H54 (cell line): ENCODE results near the gene PDE11A.

Experiments used
- DNase-seq: peaks from one replicate; pipeline ENCODE4 v3.0.0; 2011; ENCODE audit warnings: low spot score, mixed read lengths; ENCODE audit not compliant: insufficient read length
- FAIRE-seq: peaks from 3 replicates; lab custom pipeline; 2011; peaks lifted over from hg19 to GRCh38; lab: Jason Lieb, UNC
- POLR2A ChIP-seq: IDR thresholded peaks from 2 replicates; pipeline ENCODE4 v1.6.1; 2011; ENCODE audit warnings: low read depth, mild to moderate bottlenecking, low read length

PDE11A gene

GRCh38 chr2:177883177-177883576, 189.4 kb downstream of the PDE11A start:
- DNase-seq (no peak), FAIRE-seq (no peak)
- no peak for TF ChIP-seq POLR2A

DNA sequence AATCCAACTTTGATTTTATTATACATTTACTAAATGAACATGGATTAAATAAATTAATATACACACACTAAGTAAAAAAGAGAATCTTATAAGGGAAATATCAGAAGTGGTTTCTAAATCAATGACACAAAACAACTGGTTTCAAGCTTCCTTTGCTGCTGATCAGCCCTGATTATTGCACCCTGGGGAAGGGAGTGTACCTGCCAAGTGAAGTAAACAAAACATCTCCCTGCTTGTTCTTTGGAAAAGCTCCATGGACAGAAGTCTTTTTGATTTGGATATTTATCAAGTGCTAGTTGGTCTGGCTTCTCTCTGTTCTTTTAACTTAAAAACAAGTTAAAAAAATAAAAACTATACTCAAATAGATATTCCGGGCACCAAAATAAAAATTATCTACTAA, 190.1 kb downstream of the PDE11A start:
- no peak for TF ChIP-seq POLR2A
- FAIRE-seq (no peak), DNase-seq (no peak)

DNA sequence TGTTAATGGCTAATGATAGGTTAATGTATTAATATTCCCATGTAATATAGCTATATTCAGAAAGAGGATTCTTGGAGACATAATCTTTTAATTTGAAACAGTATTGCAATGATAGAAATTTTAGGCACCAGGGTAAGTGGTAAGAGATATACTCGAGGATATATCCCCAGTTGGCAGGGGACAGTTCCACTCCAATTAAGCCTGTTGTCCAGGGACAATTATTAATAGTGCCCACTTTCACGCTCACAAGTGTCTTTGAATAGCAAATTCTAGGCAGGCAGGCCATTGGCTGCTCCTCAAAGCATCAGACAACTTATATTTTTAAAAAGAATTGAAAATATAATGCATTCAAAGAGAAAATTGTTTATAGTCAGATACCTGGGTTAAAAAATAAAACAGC, 190.7 kb downstream of the PDE11A start:
- DNase-seq, result no peak
- no peak for FAIRE-seq
- TF ChIP-seq POLR2A, result no peak

DNA sequence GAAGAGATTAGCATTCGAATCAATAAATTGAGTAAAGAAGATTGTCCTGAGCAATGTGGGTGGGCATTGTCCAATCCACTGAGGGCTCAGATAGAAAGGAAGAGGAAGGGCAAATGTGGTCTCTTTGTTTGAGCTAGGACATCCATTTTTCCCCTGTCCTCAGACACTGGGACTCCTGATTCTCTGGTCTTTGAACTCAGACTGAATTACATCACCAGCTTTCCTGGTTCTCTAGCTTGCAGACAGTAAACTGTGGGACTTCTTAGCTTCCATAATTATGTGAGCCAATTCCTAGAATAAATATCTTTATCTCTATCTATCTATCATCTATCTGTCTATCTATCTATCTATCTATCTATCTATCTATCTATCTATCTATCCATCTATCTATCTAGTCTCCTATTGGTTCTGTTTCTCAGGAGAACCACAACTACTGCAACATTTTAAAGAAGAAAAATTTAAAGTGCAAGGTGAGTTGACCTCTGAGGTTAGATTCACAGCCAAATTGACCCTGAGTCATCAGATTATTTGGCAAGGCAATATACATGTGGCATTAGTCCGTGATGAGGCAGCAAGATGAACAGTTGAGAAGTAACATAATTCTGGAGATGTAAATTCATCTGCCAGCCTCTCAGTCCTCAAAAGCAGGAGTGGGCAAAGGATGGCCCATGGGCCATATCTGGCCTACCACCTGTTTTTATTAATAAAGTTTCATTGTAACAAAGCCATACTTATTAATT, 191.4 kb downstream of the PDE11A start:
- FAIRE-seq, result no peak
- no peak for DNase-seq
- no peak for TF ChIP-seq POLR2A

- DNase-seq, result no peak
- no peak for FAIRE-seq
- TF ChIP-seq POLR2A, result no peak
These were observed 192.3 kb downstream of the PDE11A start for GRCh38 chr2:177880285-177880684.

DNA sequence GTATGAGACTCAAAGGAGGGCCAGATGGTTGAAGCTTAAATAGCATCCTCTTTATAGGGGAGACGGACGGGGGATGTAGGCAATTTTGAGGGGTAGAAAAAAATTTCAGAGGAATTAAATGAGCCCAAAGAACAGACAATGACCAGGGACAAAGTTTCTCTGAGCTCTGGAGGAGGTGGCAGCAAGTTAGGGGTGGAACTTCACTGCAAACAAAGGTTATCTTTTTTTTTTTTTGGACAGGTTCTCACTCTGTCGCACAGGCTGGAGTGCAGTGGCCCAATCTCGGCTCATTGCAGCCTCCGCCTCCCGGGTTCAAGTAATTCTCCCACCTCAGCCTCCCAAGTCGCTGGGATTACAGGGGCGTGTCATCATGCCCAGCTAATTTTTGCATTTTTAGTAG, 195.6 kb downstream of the PDE11A start:
- no peak for TF ChIP-seq POLR2A
- no peak for FAIRE-seq
- no peak for DNase-seq

DNA sequence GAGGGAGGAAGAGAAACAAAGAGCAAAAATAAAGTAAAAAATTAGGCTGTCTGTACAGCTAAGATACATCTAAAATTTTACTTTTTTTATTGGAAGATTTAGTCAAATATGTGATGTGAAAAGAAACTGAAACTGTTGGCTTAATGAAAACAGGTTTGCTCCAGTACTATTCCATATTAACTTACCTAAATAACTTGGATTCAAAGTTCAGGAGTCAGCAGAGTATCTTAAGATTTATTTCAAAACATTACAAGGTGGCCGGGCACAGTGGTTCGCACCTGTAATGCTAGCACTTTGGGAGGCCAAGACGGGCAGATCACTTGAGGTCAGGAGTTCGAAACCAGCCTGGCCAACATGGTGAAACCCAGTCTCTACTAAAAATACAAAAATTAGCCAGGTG, 197.9 kb downstream of the PDE11A start:
- no peak for TF ChIP-seq POLR2A
- no peak for FAIRE-seq
- no peak for DNase-seq

DNA sequence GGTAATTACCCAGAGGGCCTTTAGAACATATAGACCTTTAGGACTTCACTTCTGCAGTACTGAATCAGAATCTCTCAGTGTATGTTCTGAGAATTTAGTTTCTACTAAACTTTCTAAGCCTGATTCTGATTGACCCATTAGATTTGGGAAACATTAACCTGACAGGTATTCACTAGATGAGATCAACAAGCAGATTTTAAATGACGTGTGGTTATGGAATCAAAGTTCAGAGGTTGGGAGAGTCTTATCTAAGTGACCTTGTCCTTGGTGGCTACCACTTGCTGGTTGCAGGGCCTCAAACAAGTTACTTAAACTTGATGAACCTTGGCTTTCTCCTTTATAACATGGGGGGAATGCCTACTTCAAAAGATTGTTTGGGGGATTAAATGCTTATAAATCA, 198.7 kb downstream of the PDE11A start:
- FAIRE-seq, result no peak
- TF ChIP-seq POLR2A, result no peak

GRCh38 chr2:177872286-177872685, 200.3 kb downstream of the PDE11A start:
- FAIRE-seq, result no peak
- no peak for TF ChIP-seq POLR2A

More for the DNA sequence above, 198.7 kb downstream of the PDE11A start:
- no peak for DNase-seq

DNA sequence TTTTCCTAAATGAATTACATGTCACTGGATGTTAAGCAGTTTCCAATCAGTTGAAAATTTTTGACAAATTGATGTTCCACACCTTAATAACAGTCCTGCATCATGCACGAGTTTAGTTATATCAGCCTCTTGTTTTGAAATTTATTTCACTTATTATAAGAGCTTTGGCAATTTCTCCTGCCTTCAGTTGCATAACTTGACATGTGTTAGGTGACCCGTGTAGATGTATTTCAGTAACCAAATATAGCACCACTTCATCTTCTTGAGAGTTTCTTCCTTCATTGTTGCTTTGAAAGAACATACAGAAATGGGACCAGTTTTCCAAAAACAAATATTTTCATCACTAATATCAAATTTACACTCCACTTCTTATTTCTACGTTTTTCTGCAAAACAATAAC, 202.7 kb downstream of the PDE11A start:
- TF ChIP-seq POLR2A, result no peak
- FAIRE-seq, result no peak
- no peak for DNase-seq

More at GRCh38 chr2:177872286-177872685, 200.3 kb downstream of the PDE11A start:
- DNase-seq, result no peak

- DNase-seq, result no peak
- TF ChIP-seq POLR2A, result no peak
These were observed 203.4 kb downstream of the PDE11A start for GRCh38 chr2:177869209-177869608.

GRCh38 chr2:177868806-177869205, 203.8 kb downstream of the PDE11A start:
- no peak for FAIRE-seq
- no peak for DNase-seq
- TF ChIP-seq POLR2A, result no peak

More at GRCh38 chr2:177869209-177869608, 203.4 kb downstream of the PDE11A start:
- FAIRE-seq, result no peak

GRCh38 chr2:177857538-177857937, 215.0 kb downstream of the PDE11A start:
- DNase-seq, result no peak
- no peak for TF ChIP-seq POLR2A
- FAIRE-seq, result no peak

DNA sequence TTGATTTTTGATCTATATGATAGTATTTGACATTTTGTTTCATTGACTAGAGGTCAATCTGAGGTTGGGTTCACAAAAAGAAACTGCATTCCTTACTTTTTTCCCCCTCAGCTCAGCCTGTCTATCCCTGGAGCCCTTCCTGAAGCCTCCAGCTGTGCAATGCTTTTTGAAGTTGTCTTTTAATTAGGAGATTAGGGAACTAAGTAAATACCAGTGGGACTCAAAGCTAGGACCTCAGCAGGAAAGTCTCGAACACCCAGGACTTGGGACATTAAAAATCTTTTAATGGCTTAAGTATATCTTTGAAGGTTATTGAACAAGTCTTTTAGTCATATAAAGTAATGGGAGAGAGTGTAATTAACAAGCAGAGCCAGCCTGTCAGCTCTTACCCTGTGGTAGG, 220.2 kb downstream of the PDE11A start:
- TF ChIP-seq POLR2A, result no peak
- DNase-seq (no peak), FAIRE-seq (no peak)

DNA sequence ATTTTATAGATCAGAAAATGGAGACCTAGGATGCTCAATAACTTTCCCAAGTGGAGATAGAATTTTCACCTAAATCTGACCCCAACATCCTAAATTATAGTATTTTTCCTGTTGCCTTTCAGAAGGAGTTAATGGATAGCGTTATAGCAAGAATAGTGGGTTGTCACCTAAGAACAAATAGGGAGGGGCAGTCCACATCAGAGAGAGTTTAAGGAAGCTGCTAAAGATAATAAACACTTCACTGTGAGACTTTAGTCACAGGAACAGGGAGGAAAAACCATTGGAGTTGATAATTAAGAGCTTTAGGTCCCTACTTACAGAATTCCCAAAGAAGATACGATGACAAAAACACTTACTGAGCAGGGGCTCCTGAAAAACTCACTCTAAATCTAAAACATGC, 229.4 kb downstream of the PDE11A start:
- no peak for TF ChIP-seq POLR2A
- FAIRE-seq, result no peak
- no peak for DNase-seq
